ENCODE measurements around the gene TTC34.

TTC34 gene

GRCh38 chr1:2587071-2587859 is 214.2 kb downstream of the TTC34 start:
- DNase-seq = no peak

GRCh38 chr1:2586154-2587070 is 215.1 kb downstream of the TTC34 start, which contains the start of gene PRXL2B:
Gene PRXL2B, plus strand, starts transcription at chr1:2586777. Its CDS starts 109 bp downstream, at chr1:2586886.
- peak; percentile 98 for DNase-seq

All from NCI-H446 treated with DMSO at 0.1 percent for 48 hours (cell line).